HEK293 (cell line): ENCODE data around the gene GRN.
A peak's percentile ranks its signal among the peaks of the same experiment; 100 is the strongest.
"Not testable (repeated sequence)": the region's sequence is repeated elsewhere in the genome, so short reads cannot be mapped to it uniquely, and the experiment has no call there.

Experiments
- CTCF ChIA-PET: fragments of 350-600 bp; formaldehyde crosslinking; extraction: SDS; loops from one replicate; lab custom pipeline; 2021; ENCODE audit warnings: antibody characterized with exemption; lab: Yijun Ruan, JAX
- POLR2A ChIA-PET: fragments of 300-600 bp; formaldehyde crosslinking; extraction: SDS; loops from one replicate; lab custom pipeline; 2020; ENCODE audit warnings: antibody characterized with exemption, inconsistent platforms; lab: Yijun Ruan, JAX
- H3K27ac ChIP-seq: fragments of 200-500 bp; sonication (Bioruptor generic); 2 replicates; pipeline ENCODE4 v1.5.1; 2014; ENCODE audit warnings: low read depth, low read length, control low read depth, inconsistent platforms; ENCODE audit errors: extremely low read depth
- H3K36me3 ChIP-seq, 2 experiments: fragments of 200-500 bp in 1 of 2; sonication (Bioruptor generic) in 1 of 2; 1 replicate in 1 of 2; 2 replicates in 1 of 2; pipeline ENCODE4 v1.5.1; 2014 to 2017; ENCODE audit warnings: inconsistent platforms in 2 of 2, low read length in 2 of 2; ENCODE audit not compliant: control insufficient read depth in 2 of 2, insufficient read depth in 1 of 2
- H3K4me1 ChIP-seq: fragments of 200-500 bp; sonication (Bioruptor generic); 2 replicates; pipeline ENCODE4 v1.5.1; 2014; ENCODE audit warnings: mild to moderate bottlenecking, low read length, inconsistent platforms; ENCODE audit not compliant: control insufficient read depth, insufficient read depth
- H3K4me3 ChIP-seq: 2 replicates; pipeline ENCODE4 v1.5.1; 2011; ENCODE audit warnings: low read depth, mild to moderate bottlenecking, control low read depth, low read length, moderate library complexity
- H3K9me3 ChIP-seq: fragments of 200-500 bp; sonication (Bioruptor generic); 2 replicates; pipeline ENCODE4 v1.5.1; 2014; ENCODE audit warnings: low read depth, low read length, inconsistent platforms; ENCODE audit not compliant: control insufficient read depth, insufficient read depth
- GLI4 ChIP-seq: fragments of 450-650 bp; formaldehyde crosslinking; IDR thresholded peaks from 2 replicates; pipeline ENCODE4 v1.5.1; 2016; ENCODE audit warnings: missing biosample characterization, missing genetic modification characterization
- GLIS1 ChIP-seq: fragments of 450-650 bp; formaldehyde crosslinking; IDR thresholded peaks from 2 replicates; pipeline ENCODE4 v1.5.1; 2016; ENCODE audit warnings: missing biosample characterization, missing genetic modification characterization
- GLIS2 ChIP-seq: fragments of 450-650 bp; formaldehyde crosslinking; IDR thresholded peaks from 2 replicates; pipeline ENCODE4 v1.5.1; 2016; ENCODE audit warnings: missing biosample characterization, missing genetic modification characterization
- KLF16 ChIP-seq: fragments of 450-650 bp; formaldehyde crosslinking; IDR thresholded peaks from 2 replicates; pipeline ENCODE4 v1.5.1; 2017; ENCODE audit warnings: missing biosample characterization, missing genetic modification characterization
- ZBTB17 ChIP-seq: fragments of 450-650 bp; formaldehyde crosslinking; IDR thresholded peaks from 2 replicates; pipeline ENCODE4 v1.5.1; 2016; ENCODE audit warnings: missing biosample characterization, missing genetic modification characterization
- ZBTB21 ChIP-seq: fragments of 450-650 bp; formaldehyde crosslinking; IDR thresholded peaks from 2 replicates; pipeline ENCODE4 v1.5.1; 2017; ENCODE audit warnings: missing biosample characterization, missing genetic modification characterization
- ZBTB7A ChIP-seq: fragments of 450-650 bp; formaldehyde crosslinking; IDR thresholded peaks from 2 replicates; pipeline ENCODE4 v1.5.1; 2016; ENCODE audit warnings: low read depth, missing biosample characterization, missing genetic modification characterization
- ZFHX2 ChIP-seq: fragments of 450-650 bp; formaldehyde crosslinking; conservative IDR thresholded peaks from 2 replicates; pipeline ENCODE4 v1.5.1; 2016; ENCODE audit warnings: missing biosample characterization, missing genetic modification characterization
- ZIC2 ChIP-seq: fragments of 450-650 bp; formaldehyde crosslinking; IDR thresholded peaks from 2 replicates; pipeline ENCODE4 v1.5.1; 2016; ENCODE audit warnings: missing biosample characterization, missing genetic modification characterization
- ZNF24 ChIP-seq: fragments of 450-650 bp; formaldehyde crosslinking; IDR thresholded peaks from 2 replicates; pipeline ENCODE4 v1.5.1; 2016; ENCODE audit warnings: missing biosample characterization, missing genetic modification characterization
- ZNF335 ChIP-seq: fragments of 450-650 bp; formaldehyde crosslinking; conservative IDR thresholded peaks from 2 replicates; pipeline ENCODE4 v1.5.1; 2016; ENCODE audit warnings: missing biosample characterization, missing genetic modification characterization
- TF ChIP-seq, protein P1 (sequence below): fragments of 450-650 bp; formaldehyde crosslinking; IDR thresholded peaks from 2 replicates; pipeline ENCODE4 v1.5.1; 2016; ENCODE audit warnings: missing biosample characterization, missing genetic modification characterization
- TF ChIP-seq, protein P2 (sequence below): fragments of 450-650 bp; formaldehyde crosslinking; IDR thresholded peaks from 2 replicates; pipeline ENCODE4 v1.5.1; 2016; ENCODE audit warnings: missing biosample characterization, missing genetic modification characterization
- TF ChIP-seq, protein P3 (sequence below): fragments of 450-650 bp; formaldehyde crosslinking; IDR thresholded peaks from 2 replicates; pipeline ENCODE4 v1.5.1; 2016; ENCODE audit warnings: missing biosample characterization, missing genetic modification characterization
- TF ChIP-seq, protein P4 (sequence below): fragments of 450-650 bp; formaldehyde crosslinking; IDR thresholded peaks from 2 replicates; pipeline ENCODE4 v1.5.1; 2016; ENCODE audit warnings: missing biosample characterization, missing genetic modification characterization
- TF ChIP-seq, protein P5 (sequence below): fragments of 450-650 bp; formaldehyde crosslinking; IDR thresholded peaks from 2 replicates; pipeline ENCODE4 v1.5.1; 2016; ENCODE audit warnings: missing biosample characterization, missing genetic modification characterization
- TF ChIP-seq, protein P6 (sequence below): fragments of 450-650 bp; formaldehyde crosslinking; IDR thresholded peaks from 2 replicates; pipeline ENCODE4 v1.5.1; 2016; ENCODE audit warnings: missing biosample characterization, missing genetic modification characterization
- TF ChIP-seq, protein P7 (sequence below): fragments of 450-650 bp; formaldehyde crosslinking; IDR thresholded peaks from 2 replicates; pipeline ENCODE4 v1.5.1; 2016; ENCODE audit warnings: missing biosample characterization, missing genetic modification characterization

The GRN gene

DNA sequence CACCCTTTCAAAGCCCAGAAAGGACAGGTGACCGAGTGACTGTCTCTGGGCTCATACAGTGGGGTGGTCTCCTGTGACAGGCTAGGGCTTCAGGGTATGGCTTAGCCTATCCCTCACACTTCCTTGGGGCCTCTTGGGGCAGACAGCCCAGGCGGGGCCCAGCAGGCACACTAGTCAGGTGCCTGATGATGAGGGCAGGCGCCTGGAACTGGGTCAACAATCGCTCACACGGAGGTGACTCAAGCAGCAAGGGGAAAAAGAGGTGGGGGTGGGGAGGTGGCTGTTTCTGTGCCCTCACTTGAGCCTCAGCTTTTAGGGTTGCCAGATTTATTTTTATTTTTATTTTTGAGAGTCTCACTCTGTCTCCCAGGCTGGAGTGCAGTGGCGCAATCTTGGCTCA lies 6.4 kb upstream of the GRN start (continued):
- TF ChIP-seq, protein P1, sequence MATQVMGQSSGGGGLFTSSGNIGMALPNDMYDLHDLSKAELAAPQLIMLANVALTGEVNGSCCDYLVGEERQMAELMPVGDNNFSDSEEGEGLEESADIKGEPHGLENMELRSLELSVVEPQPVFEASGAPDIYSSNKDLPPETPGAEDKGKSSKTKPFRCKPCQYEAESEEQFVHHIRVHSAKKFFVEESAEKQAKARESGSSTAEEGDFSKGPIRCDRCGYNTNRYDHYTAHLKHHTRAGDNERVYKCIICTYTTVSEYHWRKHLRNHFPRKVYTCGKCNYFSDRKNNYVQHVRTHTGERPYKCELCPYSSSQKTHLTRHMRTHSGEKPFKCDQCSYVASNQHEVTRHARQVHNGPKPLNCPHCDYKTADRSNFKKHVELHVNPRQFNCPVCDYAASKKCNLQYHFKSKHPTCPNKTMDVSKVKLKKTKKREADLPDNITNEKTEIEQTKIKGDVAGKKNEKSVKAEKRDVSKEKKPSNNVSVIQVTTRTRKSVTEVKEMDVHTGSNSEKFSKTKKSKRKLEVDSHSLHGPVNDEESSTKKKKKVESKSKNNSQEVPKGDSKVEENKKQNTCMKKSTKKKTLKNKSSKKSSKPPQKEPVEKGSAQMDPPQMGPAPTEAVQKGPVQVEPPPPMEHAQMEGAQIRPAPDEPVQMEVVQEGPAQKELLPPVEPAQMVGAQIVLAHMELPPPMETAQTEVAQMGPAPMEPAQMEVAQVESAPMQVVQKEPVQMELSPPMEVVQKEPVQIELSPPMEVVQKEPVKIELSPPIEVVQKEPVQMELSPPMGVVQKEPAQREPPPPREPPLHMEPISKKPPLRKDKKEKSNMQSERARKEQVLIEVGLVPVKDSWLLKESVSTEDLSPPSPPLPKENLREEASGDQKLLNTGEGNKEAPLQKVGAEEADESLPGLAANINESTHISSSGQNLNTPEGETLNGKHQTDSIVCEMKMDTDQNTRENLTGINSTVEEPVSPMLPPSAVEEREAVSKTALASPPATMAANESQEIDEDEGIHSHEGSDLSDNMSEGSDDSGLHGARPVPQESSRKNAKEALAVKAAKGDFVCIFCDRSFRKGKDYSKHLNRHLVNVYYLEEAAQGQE: no peak
- no peak for TF ChIP-seq KLF16
- no peak for TF ChIP-seq ZBTB7A (tag by site-specific recombination)
- TF ChIP-seq ZNF24 (tag by site-specific recombination): 0 out of 2 replicates have a peak, but pooled peaks have one; percentile 35
- TF ChIP-seq, protein P2, sequence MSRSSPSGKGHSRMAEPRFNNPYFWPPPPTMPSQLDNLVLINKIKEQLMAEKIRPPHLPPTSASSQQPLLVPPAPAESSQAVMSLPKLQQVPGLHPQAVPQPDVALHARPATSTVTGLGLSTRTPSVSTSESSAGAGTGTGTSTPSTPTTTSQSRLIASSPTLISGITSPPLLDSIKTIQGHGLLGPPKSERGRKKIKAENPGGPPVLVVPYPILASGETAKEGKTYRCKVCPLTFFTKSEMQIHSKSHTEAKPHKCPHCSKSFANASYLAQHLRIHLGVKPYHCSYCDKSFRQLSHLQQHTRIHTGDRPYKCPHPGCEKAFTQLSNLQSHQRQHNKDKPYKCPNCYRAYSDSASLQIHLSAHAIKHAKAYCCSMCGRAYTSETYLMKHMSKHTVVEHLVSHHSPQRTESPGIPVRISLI: no peak
- TF ChIP-seq, protein P3, sequence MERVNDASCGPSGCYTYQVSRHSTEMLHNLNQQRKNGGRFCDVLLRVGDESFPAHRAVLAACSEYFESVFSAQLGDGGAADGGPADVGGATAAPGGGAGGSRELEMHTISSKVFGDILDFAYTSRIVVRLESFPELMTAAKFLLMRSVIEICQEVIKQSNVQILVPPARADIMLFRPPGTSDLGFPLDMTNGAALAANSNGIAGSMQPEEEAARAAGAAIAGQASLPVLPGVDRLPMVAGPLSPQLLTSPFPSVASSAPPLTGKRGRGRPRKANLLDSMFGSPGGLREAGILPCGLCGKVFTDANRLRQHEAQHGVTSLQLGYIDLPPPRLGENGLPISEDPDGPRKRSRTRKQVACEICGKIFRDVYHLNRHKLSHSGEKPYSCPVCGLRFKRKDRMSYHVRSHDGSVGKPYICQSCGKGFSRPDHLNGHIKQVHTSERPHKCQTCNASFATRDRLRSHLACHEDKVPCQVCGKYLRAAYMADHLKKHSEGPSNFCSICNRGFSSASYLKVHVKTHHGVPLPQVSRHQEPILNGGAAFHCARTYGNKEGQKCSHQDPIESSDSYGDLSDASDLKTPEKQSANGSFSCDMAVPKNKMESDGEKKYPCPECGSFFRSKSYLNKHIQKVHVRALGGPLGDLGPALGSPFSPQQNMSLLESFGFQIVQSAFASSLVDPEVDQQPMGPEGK: no peak; the same call in 1 of the 2 replicates
- TF ChIP-seq ZBTB21: no peak
- TF ChIP-seq GLIS2 (tag by site-specific recombination): no peak
- TF ChIP-seq ZFHX2: no peak
- TF ChIP-seq, protein P4, sequence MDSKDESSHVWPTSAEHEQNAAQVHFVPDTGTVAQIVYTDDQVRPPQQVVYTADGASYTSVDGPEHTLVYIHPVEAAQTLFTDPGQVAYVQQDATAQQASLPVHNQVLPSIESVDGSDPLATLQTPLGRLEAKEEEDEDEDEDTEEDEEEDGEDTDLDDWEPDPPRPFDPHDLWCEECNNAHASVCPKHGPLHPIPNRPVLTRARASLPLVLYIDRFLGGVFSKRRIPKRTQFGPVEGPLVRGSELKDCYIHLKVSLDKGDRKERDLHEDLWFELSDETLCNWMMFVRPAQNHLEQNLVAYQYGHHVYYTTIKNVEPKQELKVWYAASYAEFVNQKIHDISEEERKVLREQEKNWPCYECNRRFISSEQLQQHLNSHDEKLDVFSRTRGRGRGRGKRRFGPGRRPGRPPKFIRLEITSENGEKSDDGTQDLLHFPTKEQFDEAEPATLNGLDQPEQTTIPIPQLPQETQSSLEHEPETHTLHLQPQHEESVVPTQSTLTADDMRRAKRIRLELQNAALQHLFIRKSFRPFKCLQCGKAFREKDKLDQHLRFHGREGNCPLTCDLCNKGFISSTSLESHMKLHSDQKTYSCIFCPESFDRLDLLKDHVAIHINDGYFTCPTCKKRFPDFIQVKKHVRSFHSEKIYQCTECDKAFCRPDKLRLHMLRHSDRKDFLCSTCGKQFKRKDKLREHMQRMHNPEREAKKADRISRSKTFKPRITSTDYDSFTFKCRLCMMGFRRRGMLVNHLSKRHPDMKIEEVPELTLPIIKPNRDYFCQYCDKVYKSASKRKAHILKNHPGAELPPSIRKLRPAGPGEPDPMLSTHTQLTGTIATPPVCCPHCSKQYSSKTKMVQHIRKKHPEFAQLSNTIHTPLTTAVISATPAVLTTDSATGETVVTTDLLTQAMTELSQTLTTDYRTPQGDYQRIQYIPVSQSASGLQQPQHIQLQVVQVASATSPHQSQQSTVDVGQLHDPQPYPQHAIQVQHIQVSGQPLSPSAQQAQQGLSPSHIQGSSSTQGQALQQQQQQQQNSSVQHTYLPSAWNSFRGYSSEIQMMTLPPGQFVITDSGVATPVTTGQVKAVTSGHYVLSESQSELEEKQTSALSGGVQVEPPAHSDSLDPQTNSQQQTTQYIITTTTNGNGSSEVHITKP: no peak
- TF ChIP-seq, protein P5, sequence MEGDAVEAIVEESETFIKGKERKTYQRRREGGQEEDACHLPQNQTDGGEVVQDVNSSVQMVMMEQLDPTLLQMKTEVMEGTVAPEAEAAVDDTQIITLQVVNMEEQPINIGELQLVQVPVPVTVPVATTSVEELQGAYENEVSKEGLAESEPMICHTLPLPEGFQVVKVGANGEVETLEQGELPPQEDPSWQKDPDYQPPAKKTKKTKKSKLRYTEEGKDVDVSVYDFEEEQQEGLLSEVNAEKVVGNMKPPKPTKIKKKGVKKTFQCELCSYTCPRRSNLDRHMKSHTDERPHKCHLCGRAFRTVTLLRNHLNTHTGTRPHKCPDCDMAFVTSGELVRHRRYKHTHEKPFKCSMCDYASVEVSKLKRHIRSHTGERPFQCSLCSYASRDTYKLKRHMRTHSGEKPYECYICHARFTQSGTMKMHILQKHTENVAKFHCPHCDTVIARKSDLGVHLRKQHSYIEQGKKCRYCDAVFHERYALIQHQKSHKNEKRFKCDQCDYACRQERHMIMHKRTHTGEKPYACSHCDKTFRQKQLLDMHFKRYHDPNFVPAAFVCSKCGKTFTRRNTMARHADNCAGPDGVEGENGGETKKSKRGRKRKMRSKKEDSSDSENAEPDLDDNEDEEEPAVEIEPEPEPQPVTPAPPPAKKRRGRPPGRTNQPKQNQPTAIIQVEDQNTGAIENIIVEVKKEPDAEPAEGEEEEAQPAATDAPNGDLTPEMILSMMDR (tag by site-specific recombination): no peak
- no peak for TF ChIP-seq GLI4 (tag by site-specific recombination)
- TF ChIP-seq ZBTB17 (tag by site-specific recombination): 0 out of 2 replicates have a peak, but pooled peaks have one; percentile 42
- TF ChIP-seq ZNF335 (tag by site-specific recombination): peak; percentile 97
- TF ChIP-seq, protein P6, sequence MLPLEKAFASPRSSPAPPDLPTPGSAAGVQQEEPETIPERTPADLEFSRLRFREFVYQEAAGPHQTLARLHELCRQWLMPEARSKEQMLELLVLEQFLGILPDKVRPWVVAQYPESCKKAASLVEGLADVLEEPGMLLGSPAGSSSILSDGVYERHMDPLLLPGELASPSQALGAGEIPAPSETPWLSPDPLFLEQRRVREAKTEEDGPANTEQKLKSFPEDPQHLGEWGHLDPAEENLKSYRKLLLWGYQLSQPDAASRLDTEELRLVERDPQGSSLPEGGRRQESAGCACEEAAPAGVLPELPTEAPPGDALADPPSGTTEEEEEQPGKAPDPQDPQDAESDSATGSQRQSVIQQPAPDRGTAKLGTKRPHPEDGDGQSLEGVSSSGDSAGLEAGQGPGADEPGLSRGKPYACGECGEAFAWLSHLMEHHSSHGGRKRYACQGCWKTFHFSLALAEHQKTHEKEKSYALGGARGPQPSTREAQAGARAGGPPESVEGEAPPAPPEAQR (tag by site-specific recombination): no peak
- 0 out of 2 replicates have a peak, but pooled peaks have one; percentile 5 for TF ChIP-seq GLIS1 (tag by site-specific recombination)
- peak; percentile 45; the same call in 1 of the 2 replicates for TF ChIP-seq ZIC2 (tag by site-specific recombination)
- TF ChIP-seq, protein P7, sequence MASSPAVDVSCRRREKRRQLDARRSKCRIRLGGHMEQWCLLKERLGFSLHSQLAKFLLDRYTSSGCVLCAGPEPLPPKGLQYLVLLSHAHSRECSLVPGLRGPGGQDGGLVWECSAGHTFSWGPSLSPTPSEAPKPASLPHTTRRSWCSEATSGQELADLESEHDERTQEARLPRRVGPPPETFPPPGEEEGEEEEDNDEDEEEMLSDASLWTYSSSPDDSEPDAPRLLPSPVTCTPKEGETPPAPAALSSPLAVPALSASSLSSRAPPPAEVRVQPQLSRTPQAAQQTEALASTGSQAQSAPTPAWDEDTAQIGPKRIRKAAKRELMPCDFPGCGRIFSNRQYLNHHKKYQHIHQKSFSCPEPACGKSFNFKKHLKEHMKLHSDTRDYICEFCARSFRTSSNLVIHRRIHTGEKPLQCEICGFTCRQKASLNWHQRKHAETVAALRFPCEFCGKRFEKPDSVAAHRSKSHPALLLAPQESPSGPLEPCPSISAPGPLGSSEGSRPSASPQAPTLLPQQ: peak; percentile 97

DNA sequence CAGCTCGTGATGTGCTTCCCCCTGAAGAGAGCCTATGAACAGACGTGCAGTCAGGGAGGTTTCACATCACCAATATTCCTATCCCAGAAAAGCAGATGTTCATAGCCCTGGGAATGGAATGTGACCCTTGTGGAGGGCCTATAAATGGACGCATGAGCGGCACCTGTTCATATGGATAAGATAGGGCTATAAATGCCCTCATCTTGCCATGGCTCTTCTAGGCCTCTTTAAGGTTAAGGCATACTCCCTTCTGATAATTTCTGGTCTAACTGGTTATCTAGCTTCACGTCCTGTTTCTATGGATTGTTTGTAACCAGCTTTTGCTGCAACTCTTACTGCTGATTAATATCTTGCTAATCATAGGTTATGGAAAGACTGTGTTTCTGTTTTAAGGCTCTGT lies 4.5 kb upstream of the GRN start:
- H3K27ac ChIP-seq, H3K36me3 ChIP-seq, H3K4me1 ChIP-seq, H3K9me3 ChIP-seq, H3K4me3 ChIP-seq: not testable (repeated sequence)
- CTCF ChIA-PET: interaction anchor here (0.6 to 2.5 kb wide), 5 partner anchors 9 to 137 kb away, joined by 3 to 22 read pairs (median 3); no protein-coding TSS in a partner anchor
- POLR2A ChIA-PET: interaction anchor here (0.5 kb wide), 1 partner anchor 9 kb away, joined by 7 read pairs; no protein-coding TSS in a partner anchor
